DND-41 (cell line): Measurements from ENCODE around the gene CCDC136.

Experiments
- CTCF ChIP-seq: IDR thresholded peaks from 2 replicates; pipeline ENCODE4 v1.5.1; 2012; ENCODE audit warnings: borderline replicate concordance, low read length, moderate library complexity, mild to moderate bottlenecking; ENCODE audit not compliant: poor library complexity, severe bottlenecking; ENCODE audit errors: extremely low read depth
- EZH2 ChIP-seq: IDR thresholded peaks from 3 replicates; pipeline ENCODE4 v1.6.1; 2012; ENCODE audit warnings: borderline replicate concordance, low read depth, mild to moderate bottlenecking, moderate library complexity, low read length, inconsistent platforms; ENCODE audit not compliant: severe bottlenecking

GRCh38 chr7:128815289-128815942 lies 23.6 kb downstream of the CCDC136 start:
- no peak for TF ChIP-seq CTCF
- TF ChIP-seq EZH2, result no peak
